OCI-LY1 (cell line): ENCODE data around the gene UBE4B.

Source experiments
- EZH2 ChIP-seq: fragments of 200-600 bp; sonication (generic), shearing (Covaris generic); IDR thresholded peaks from 2 replicates; pipeline ENCODE4 v1.8.0; 2017; ENCODE audit warnings: borderline replicate concordance, mixed run types, mild to moderate bottlenecking, antibody characterized with exemption, low read length, moderate library complexity, mixed read lengths
- TF ChIP-seq, protein P1 (sequence below): fragments of 200-600 bp; sonication (generic), shearing (Covaris generic); IDR thresholded peaks from 2 replicates; pipeline ENCODE4 v1.5.1; 2017; ENCODE audit warnings: mild to moderate bottlenecking, antibody characterized with exemption, low read length, moderate library complexity, mixed read lengths

DNA sequence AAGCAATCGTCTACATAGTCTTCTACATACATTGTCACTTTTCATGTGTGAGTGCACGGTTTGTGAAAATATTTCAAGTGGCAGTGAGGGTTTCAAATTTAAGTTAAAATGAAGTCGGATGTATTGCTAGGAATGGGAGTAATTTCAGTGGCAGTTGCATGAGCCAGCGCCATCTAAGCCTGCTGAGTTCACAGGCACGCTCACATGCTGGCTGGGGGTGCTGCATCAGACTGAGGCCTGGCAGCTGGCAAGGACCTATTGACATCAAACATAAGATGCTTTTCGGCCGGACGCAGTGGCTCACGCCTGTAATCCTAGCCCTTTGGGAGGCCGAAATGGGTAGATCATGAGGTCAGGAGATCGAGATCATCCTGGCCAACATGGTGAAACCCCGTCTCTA, 80.7 kb downstream of the UBE4B start:
- TF ChIP-seq, protein P1, sequence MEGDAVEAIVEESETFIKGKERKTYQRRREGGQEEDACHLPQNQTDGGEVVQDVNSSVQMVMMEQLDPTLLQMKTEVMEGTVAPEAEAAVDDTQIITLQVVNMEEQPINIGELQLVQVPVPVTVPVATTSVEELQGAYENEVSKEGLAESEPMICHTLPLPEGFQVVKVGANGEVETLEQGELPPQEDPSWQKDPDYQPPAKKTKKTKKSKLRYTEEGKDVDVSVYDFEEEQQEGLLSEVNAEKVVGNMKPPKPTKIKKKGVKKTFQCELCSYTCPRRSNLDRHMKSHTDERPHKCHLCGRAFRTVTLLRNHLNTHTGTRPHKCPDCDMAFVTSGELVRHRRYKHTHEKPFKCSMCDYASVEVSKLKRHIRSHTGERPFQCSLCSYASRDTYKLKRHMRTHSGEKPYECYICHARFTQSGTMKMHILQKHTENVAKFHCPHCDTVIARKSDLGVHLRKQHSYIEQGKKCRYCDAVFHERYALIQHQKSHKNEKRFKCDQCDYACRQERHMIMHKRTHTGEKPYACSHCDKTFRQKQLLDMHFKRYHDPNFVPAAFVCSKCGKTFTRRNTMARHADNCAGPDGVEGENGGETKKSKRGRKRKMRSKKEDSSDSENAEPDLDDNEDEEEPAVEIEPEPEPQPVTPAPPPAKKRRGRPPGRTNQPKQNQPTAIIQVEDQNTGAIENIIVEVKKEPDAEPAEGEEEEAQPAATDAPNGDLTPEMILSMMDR: no peak
- TF ChIP-seq EZH2: no peak
